SK-N-SH (cell line): ENCODE results near the gene UBE2E3.

Experiments
- GABPA ChIP-seq: IDR thresholded peaks from 2 replicates; pipeline ENCODE4 v1.4.0; 2012; ENCODE audit warnings: low read depth, mild to moderate bottlenecking
- POLR2AphosphoS5 ChIP-seq: IDR thresholded peaks from 2 replicates; pipeline ENCODE4 v1.6.1; 2012; ENCODE audit warnings: low read depth, low read length
- USF2 ChIP-seq: fragments of 150-350 bp; IDR thresholded peaks from 2 replicates; pipeline ENCODE4 v1.6.1; 2017; ENCODE audit warnings: antibody characterized with exemption, low read length, low read depth, borderline replicate concordance
- YY1 ChIP-seq: IDR thresholded peaks from 2 replicates; pipeline ENCODE4 v1.4.0; 2012; ENCODE audit warnings: low read depth, mild to moderate bottlenecking
- TF ChIP-seq, protein P1 (sequence below): fragments of 200-600 bp; sonication (generic); IDR thresholded peaks from 2 replicates; pipeline ENCODE4 v1.6.1; 2017; ENCODE audit warnings: antibody characterized with exemption, mild to moderate bottlenecking, moderate library complexity

GRCh38 chr2:181042706-181043105 is 62.3 kb downstream of the UBE2E3 start:
- TF ChIP-seq GABPA = no peak
- TF ChIP-seq, protein P1, sequence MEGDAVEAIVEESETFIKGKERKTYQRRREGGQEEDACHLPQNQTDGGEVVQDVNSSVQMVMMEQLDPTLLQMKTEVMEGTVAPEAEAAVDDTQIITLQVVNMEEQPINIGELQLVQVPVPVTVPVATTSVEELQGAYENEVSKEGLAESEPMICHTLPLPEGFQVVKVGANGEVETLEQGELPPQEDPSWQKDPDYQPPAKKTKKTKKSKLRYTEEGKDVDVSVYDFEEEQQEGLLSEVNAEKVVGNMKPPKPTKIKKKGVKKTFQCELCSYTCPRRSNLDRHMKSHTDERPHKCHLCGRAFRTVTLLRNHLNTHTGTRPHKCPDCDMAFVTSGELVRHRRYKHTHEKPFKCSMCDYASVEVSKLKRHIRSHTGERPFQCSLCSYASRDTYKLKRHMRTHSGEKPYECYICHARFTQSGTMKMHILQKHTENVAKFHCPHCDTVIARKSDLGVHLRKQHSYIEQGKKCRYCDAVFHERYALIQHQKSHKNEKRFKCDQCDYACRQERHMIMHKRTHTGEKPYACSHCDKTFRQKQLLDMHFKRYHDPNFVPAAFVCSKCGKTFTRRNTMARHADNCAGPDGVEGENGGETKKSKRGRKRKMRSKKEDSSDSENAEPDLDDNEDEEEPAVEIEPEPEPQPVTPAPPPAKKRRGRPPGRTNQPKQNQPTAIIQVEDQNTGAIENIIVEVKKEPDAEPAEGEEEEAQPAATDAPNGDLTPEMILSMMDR = no peak
- TF ChIP-seq USF2 = no peak
- TF ChIP-seq YY1 = no peak
- TF ChIP-seq POLR2AphosphoS5 = no peak
